ENCODE results near the gene MZT2A.
"Not testable (repeated sequence)": the region's sequence is repeated elsewhere in the genome, so short reads cannot be mapped to it uniquely, and the experiment has no call there.

MZT2A gene

GRCh38 chr2:131492418-131493198 is 411 bp upstream of the MZT2A start:
- DNase-seq (ENCODE audit: low read depth in 2 of 2) = peak; percentile 84 to 91

GRCh38 chr2:131491469-131491836 is 744 bp downstream of the MZT2A start:
- DNase-seq (ENCODE audit: low read depth in 2 of 2) = not testable (repeated sequence)

GRCh38 chr2:131490616-131491468 is 1.4 kb downstream of the MZT2A start:
- not testable (repeated sequence) for DNase-seq (ENCODE audit: low read depth in 2 of 2)

- DNase-seq (ENCODE audit: low read depth in 2 of 2) = no peak
Observed at GRCh38 chr2:131488306-131489205, 3.6 kb downstream of the MZT2A start.

GRCh38 chr2:131486201-131486902 is 5.8 kb downstream of the MZT2A start:
- not testable (repeated sequence) for DNase-seq (ENCODE audit: low read depth in 2 of 2)

GRCh38 chr2:131484906-131485460 is 7.2 kb downstream of the MZT2A start:
- not testable (repeated sequence) for DNase-seq (ENCODE audit: low read depth in 2 of 2)

- not testable (repeated sequence) for DNase-seq (ENCODE audit: low read depth in 2 of 2)
Observed at GRCh38 chr2:131483981-131484820, 8.0 kb downstream of the MZT2A start.

GRCh38 chr2:131482506-131483155 is 9.6 kb downstream of the MZT2A start:
- DNase-seq (ENCODE audit: low read depth in 2 of 2) = not testable (repeated sequence)

GRCh38 chr2:131480351-131480750 is 11.8 kb downstream of the MZT2A start:
- DNase-seq (ENCODE audit: low read depth in 2 of 2) = not testable (repeated sequence)

GRCh38 chr2:131478850-131479461 is 13.2 kb downstream of the MZT2A start:
- DNase-seq (ENCODE audit: low read depth in 2 of 2) = not testable (repeated sequence)

- not testable (repeated sequence) for DNase-seq (ENCODE audit: low read depth in 2 of 2)
Observed at GRCh38 chr2:131478074-131478849, 13.9 kb downstream of the MZT2A start.

GRCh38 chr2:131477227-131477626 is 15.0 kb downstream of the MZT2A start:
- not testable (repeated sequence) for DNase-seq (ENCODE audit: low read depth in 2 of 2)

- DNase-seq (ENCODE audit: low read depth in 2 of 2) = not testable (repeated sequence)
Observed at GRCh38 chr2:131476363-131476762, 15.8 kb downstream of the MZT2A start.

GRCh38 chr2:131475831-131476230 is 16.4 kb downstream of the MZT2A start, which contains the start of gene TUBA3D:
Gene TUBA3D, plus strand, starts transcription at chr2:131476119. Its CDS starts 81 bp downstream, at chr2:131476200.
- no peak for DNase-seq (ENCODE audit: low read depth in 2 of 2)

- DNase-seq (ENCODE audit: low read depth in 2 of 2) = not testable (repeated sequence)
Observed at GRCh38 chr2:131473266-131473665, 18.9 kb downstream of the MZT2A start.

- not testable (repeated sequence) for DNase-seq (ENCODE audit: low read depth in 2 of 2)
Observed at GRCh38 chr2:131471624-131472023, 20.6 kb downstream of the MZT2A start.

- DNase-seq (ENCODE audit: low read depth in 2 of 2) = not testable (repeated sequence)
Observed at GRCh38 chr2:131470944-131471343, 21.3 kb downstream of the MZT2A start.

GRCh38 chr2:131467722-131468121 is 24.5 kb downstream of the MZT2A start:
- not testable (repeated sequence) for DNase-seq (ENCODE audit: low read depth in 2 of 2)
